Ishikawa (cell line): ENCODE measurements around the gene PRR33.

Experiments
- CEBPB ChIP-seq: IDR thresholded peaks from 2 replicates; pipeline ENCODE4 v1.6.1; 2012
- CREB1 ChIP-seq: IDR thresholded peaks from 2 replicates; pipeline ENCODE4 v1.6.1; 2012; ENCODE audit warnings: low read depth
- EGR1 ChIP-seq: IDR thresholded peaks from 2 replicates; pipeline ENCODE4 v1.6.1; 2012
- EP300 ChIP-seq: IDR thresholded peaks from 2 replicates; pipeline ENCODE4 v1.6.1; 2012; ENCODE audit warnings: borderline replicate concordance
- FOXM1 ChIP-seq: IDR thresholded peaks from 2 replicates; pipeline ENCODE4 v1.6.1; 2012; ENCODE audit warnings: low read depth, borderline replicate concordance
- NFIC ChIP-seq: IDR thresholded peaks from 2 replicates; pipeline ENCODE4 v1.6.1; 2012
- RAD21 ChIP-seq: IDR thresholded peaks from 2 replicates; pipeline ENCODE4 v1.6.1; 2012; ENCODE audit warnings: low read depth
- TAF1 ChIP-seq: IDR thresholded peaks from 2 replicates; pipeline ENCODE4 v1.6.1; 2012; ENCODE audit warnings: low read depth, mild to moderate bottlenecking
- TCF12 ChIP-seq: IDR thresholded peaks from 2 replicates; pipeline ENCODE4 v1.6.1; 2012; ENCODE audit warnings: low read depth
- TEAD4 ChIP-seq: IDR thresholded peaks from 2 replicates; pipeline ENCODE4 v1.6.1; 2012
- YY1 ChIP-seq: IDR thresholded peaks from 2 replicates; pipeline ENCODE4 v1.6.1; 2012; ENCODE audit warnings: low read depth
- ZBTB7A ChIP-seq: IDR thresholded peaks from 2 replicates; pipeline ENCODE4 v1.6.1; 2012; ENCODE audit warnings: low read depth
- TF ChIP-seq, protein P1 (sequence below): IDR thresholded peaks from 2 replicates; pipeline ENCODE4 v1.6.1; 2012
- TF ChIP-seq, protein P2 (sequence below): IDR thresholded peaks from 2 replicates; pipeline ENCODE4 v1.6.1; 2012; ENCODE audit warnings: low read depth, mild to moderate bottlenecking
- TF ChIP-seq, protein P3 (sequence below): IDR thresholded peaks from 2 replicates; pipeline ENCODE4 v1.6.1; 2012

The PRR33 gene

DNA sequence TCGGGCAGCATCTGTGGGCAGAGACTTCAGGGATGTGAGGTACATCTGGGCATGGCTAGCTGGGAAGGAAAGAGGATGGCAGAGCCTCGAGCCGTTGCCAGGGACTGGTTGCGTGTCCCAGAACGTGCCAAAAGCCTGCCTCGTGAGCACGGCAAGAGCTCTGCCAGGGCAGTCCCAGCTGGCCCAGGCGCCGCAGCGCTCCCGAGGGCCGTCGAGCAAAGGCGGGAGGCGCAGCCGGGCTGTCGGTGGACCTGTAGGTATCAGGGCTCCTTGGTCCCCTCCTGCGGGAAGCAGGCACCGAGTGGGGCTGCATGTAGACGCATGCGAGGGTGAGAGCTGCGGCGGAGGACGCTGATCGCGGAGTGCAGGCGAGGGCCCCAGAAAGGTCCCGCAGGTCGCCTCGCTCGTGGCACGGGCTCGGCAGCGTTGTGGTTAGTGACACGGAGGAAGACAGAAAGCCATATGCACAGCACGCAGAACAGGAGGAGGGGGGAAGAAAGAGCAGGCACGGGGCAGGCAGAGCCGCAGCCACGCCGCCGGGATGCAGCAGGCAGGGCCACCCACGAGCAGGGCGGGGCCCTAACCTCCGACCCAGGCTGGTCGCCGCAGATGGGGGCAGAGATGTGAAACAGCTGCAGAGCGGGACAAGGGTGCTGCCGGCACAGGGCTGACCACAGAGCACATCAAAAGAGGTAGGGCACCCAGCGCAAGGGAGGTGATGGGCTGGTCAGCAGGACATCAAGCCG, 20.8 kb downstream of the PRR33 start:
- TF ChIP-seq, protein P1, sequence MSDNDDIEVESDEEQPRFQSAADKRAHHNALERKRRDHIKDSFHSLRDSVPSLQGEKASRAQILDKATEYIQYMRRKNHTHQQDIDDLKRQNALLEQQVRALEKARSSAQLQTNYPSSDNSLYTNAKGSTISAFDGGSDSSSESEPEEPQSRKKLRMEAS: 0 out of 2 replicates have a peak, but pooled peaks have one; percentile 26
- no peak for TF ChIP-seq CEBPB

DNA sequence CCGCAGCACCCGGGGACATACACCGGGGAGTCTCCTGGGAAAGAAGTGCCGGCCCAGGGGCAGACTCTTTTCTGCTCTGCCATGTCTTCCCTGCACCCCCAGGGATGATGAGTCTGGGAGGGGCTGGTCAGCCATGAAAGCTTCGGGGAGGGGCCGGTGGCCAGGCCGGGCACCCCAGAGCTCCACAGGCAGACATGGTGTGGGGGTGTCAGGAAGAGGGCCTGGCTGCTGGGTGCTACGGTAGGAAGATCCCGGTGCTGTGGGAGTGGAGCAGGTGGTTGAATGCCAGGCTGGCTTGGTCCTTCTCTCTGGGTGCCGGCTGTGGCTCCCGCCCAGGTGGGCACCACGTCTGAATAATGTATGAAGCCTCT, 21.4 kb downstream of the PRR33 start:
- TF ChIP-seq, protein P1: no peak
- TF ChIP-seq CREB1 (no peak), EP300 (no peak), NFIC (no peak), TCF12 (no peak), YY1 (no peak), CEBPB (no peak), TAF1 (no peak), ZBTB7A (no peak), RAD21 (no peak), TEAD4 (no peak), EGR1 (no peak)
- TF ChIP-seq, protein P2, sequence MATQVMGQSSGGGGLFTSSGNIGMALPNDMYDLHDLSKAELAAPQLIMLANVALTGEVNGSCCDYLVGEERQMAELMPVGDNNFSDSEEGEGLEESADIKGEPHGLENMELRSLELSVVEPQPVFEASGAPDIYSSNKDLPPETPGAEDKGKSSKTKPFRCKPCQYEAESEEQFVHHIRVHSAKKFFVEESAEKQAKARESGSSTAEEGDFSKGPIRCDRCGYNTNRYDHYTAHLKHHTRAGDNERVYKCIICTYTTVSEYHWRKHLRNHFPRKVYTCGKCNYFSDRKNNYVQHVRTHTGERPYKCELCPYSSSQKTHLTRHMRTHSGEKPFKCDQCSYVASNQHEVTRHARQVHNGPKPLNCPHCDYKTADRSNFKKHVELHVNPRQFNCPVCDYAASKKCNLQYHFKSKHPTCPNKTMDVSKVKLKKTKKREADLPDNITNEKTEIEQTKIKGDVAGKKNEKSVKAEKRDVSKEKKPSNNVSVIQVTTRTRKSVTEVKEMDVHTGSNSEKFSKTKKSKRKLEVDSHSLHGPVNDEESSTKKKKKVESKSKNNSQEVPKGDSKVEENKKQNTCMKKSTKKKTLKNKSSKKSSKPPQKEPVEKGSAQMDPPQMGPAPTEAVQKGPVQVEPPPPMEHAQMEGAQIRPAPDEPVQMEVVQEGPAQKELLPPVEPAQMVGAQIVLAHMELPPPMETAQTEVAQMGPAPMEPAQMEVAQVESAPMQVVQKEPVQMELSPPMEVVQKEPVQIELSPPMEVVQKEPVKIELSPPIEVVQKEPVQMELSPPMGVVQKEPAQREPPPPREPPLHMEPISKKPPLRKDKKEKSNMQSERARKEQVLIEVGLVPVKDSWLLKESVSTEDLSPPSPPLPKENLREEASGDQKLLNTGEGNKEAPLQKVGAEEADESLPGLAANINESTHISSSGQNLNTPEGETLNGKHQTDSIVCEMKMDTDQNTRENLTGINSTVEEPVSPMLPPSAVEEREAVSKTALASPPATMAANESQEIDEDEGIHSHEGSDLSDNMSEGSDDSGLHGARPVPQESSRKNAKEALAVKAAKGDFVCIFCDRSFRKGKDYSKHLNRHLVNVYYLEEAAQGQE: no peak
- TF ChIP-seq, protein P3, sequence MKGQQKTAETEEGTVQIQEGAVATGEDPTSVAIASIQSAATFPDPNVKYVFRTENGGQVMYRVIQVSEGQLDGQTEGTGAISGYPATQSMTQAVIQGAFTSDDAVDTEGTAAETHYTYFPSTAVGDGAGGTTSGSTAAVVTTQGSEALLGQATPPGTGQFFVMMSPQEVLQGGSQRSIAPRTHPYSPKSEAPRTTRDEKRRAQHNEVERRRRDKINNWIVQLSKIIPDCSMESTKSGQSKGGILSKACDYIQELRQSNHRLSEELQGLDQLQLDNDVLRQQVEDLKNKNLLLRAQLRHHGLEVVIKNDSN: no peak

DNA sequence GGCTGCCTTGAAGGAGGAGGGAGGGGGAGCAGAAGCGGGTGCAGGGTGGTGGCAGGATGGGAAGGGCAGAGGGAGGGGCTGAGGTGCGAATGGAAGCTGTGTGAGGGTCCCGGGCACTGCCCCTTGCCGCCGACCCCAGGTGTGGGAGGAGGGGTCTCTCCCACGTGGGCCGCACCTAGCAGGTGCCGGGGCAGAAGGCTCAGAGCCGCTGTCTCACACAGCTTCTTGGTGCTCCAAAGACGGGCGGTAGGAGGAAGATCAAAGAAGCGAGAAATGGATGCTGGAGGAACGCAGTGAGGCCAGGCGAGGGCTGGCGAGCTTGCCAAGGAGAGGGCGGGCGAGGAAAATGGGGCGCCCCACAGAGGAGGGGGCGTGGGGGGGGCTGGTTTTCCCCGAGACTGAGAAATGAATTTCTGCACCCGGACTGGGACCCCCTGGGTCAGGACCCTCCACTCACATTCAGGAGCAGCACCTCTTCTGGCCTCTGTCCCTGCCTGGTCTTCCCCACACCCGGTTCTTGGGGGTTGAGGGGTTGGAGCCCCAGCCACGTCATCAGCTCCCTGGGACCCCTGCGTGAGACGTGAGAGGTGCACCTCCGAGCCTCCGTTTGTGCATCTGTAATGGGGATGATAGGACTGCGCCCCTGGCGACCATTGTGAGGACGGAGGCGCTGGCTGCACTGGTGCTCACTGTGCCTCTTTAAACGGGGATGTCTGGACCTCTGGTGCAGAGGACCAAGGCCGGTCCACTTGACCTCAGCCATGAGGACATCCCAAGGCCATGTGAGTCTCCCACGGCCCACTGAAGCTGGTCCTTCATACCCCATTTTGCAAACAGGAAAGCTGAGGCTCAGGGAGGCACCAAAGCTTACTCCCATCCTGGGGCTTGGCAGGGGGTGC, 22.0 kb downstream of the PRR33 start:
- no peak for TF ChIP-seq TCF12
- TF ChIP-seq TEAD4: no peak
- no peak for TF ChIP-seq NFIC
- TF ChIP-seq, protein P2: no peak
- TF ChIP-seq CEBPB: no peak
- no peak for TF ChIP-seq FOXM1
- no peak for TF ChIP-seq EGR1
- TF ChIP-seq RAD21: no peak; the same call in 1 of the 2 replicates
- TF ChIP-seq, protein P1: no peak
- TF ChIP-seq, protein P3: no peak

DNA sequence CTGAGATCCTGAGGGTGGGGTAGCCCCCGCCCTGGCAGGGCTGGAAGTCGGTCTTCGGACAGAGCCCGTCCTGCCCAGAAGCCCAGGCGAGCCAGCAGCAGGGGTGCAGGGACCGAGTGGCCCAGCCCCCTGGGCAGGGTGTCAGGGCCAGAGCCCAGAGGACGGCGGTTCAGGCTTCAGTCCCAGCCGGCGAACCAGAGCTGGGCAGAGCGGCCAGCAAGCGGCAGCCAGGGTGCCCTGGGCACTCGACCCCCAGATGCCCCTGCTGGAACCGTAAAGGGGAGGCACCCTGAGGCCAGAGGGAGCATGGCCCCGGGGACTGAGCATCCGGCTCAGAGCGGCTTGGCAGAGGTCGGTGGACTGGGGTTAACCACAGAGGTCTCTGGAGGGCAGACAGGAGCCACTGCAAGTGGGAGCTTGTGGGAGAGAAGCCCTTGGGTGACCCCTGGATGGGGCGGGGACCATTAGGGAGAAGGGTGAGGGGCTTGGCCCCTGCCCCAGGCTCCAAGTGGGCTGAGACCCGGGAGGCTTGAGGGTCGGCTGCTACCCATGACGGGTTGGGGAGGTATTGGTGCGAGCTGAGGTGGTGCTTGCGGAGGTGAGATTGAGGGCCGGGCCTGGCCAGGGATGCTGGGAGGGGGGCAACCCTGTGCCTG, 22.9 kb downstream of the PRR33 start:
- TF ChIP-seq NFIC (no peak), YY1 (no peak), TEAD4 (no peak), RAD21 (no peak), TCF12 (no peak), EGR1 (no peak), CREB1 (no peak), FOXM1 (no peak), CEBPB (no peak)
- TF ChIP-seq, protein P3: no peak

DNA sequence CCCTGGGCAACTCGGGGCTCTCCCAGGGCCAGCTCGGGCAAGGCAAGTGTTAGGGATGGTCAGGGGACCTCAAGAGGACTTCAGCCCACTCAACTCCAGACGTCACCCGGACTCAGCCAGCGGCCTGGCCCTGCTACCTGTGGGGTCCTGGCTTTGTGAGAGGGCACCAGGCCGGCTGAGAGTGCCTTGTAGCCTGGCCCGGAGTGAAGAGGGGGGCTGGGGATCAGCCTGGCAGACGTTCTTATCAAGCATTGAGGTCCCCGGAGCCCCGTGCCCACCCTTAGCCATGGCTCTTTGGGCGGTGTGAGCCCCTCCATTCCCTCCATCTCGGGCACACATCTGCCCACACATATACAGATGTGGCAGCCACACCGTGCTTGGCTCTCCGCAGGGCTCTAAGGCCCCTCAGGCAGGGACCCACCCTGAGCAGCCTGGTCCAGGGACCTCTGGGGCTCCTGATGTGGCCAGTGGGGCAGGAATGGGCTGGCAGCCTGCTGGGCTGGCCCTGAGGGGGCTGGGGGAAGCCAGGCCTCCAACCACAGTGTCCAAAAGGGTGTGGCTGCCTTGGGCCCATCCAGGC, 23.5 kb downstream of the PRR33 start:
- TF ChIP-seq NFIC (no peak), YY1 (no peak), FOXM1 (no peak)
